RPMI8226 (cell line): Measurements from ENCODE around the gene ZNF362.

Experiments used
- DNase-seq: peaks from one replicate; pipeline ENCODE4 v3.0.0-alpha.2; 2015

The ZNF362 gene

DNA sequence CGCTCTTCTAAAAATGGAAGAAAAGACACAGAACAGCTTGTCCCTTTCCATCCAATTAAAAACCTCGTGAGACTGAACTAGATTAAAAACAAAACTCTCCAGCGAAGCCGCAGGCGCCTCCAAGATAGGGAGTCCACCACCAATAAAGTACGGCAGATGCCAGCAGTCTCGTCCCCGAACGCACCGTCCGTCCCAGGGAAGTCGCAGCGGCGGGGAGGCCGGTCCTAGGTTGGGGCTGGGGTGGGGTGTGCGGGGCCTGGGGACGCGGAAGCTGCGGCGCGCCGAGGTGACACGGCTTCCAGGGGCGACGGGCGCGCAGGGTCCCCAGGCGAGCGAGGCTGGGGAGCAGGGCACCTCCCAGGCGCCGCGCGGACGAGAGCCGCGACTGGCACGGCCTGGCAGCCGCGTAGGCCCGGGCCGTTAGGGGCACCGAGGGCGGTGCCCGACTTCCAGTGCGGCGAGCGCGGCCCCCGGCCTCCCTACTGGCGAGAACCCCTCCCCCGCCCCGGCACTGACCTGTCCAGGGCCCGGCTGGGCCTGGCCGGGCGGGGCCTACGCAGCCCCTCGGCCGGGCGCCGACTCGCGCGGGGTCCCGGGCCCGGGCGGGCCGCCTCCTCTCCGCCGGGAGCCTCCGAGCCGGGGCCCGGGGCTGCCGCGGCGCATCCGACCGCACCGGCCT lies 92.9 kb downstream of the ZNF362 start:
- peak; percentile 68 for DNase-seq

DNA sequence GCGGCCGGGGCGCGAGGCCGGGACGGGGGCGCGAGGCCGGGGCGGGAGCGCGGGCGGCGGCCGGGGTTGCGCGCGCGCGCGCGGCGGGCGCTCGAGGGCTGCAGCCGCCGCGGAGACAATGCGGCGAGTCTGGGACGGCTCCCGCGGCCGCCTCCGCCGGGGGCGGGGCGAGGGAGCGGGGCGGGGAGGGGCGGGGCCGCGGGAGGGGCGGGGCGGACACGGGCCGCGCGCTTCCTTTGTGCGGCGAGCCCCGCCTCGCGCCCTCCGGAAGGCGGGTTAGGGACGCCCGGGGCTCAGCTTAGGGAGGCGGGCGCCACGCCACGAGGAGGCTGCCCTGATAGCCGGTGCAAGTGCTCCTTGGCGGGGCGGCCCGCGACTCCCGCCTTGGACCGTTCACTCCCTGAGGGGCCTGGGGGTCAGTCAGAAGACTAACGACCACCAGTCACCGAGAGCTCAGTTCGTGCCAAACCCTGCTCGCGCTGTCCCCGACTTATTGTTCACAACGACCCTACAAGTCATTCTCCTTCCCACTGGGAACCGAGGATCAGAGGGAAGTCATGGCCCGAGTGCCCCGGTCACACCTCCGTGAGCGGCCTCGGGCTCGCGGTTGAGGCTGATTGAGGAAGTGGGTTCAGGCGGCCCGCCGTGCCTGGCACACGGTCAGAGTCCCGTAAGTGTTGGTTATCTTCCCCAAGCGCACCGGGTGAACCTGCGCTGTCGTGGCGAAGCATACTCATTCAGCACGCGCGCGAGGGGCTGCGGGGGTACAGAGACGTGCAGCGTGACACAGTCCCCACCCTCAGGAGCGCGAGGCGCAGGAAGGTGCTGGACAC lies 93.7 kb downstream of the ZNF362 start:
- peak; percentile 94 for DNase-seq
